Measurements from ENCODE around the gene GUCY2F. TPM values are rescaled to one million over a fixed set of nuclear protein-coding genes. Genes with fewer than 3 reads are reported as not detected.

GUCY2F gene
- total RNA-seq, 1 experiment from 2014 or later: not detected

- H3K4me1 Mint-ChIP-seq (ENCODE audit: low read depth, unreplicated experiment): no peaks in the 10 kb centered on the region
- POLR2A ChIA-PET: no interaction called here
- no TSS peak for BruUV-seq (replicated peaks)
- no peaks in the 10 kb centered on the region for H3K36me3 Mint-ChIP-seq (ENCODE audit: insufficient read depth, unreplicated experiment)
- no peak for TF ChIP-seq CTCF (IDR thresholded peaks at IDR 0.05; ENCODE audit: insufficient read depth in 1 of 2, low read depth in 1 of 2, low read length in 1 of 2, severe bottlenecking in 1 of 2, unreplicated experiment in 1 of 2)
- H3K4me3 Mint-ChIP-seq (ENCODE audit: unreplicated experiment): no peak overlapping the region
- H3K27ac Mint-ChIP-seq (ENCODE audit: unreplicated experiment): no peak overlapping the region
- DNase-seq: no peak
- no peaks in the 10 kb centered on the region for H3K9me3 ChIP-seq
- no peaks in the 10 kb centered on the region for H3K4me1 ChIP-seq
- no peaks in the 10 kb centered on the region for H3K9me3 Mint-ChIP-seq (ENCODE audit: unreplicated experiment)
- H3K27me3 Mint-ChIP-seq (ENCODE audit: insufficient read depth, unreplicated experiment): no peaks in the 10 kb centered on the region
- H3K36me3 ChIP-seq (ENCODE audit: control insufficient read depth, insufficient read depth, low read length): no peaks in the 10 kb centered on the region
- CTCF ChIA-PET: no interaction called here
- no peaks in the 10 kb centered on the region for H3K27me3 ChIP-seq (replicated peaks; ENCODE audit: control insufficient read depth, insufficient read depth, low read length)
- intact Hi-C loops (cut with micrococcal nuclease; ENCODE audit: unreplicated experiment): no loop called here
- no peak overlapping the region for H3K4me3 ChIP-seq (ENCODE audit: low read depth, low read length)
Measured at GRCh38 chrX:109356684-109357083, 125.2 kb downstream of the GUCY2F start.

- no peak for DNase-seq
- POLR2A ChIA-PET: no interaction called here
- Mint-ChIP-seq H3K4me3 (ENCODE audit: unreplicated experiment) (no peak overlapping the region), H3K36me3 (ENCODE audit: insufficient read depth, unreplicated experiment) (no peaks in the 10 kb centered on the region), H3K9me3 (ENCODE audit: unreplicated experiment) (no peaks in the 10 kb centered on the region), H3K27ac (ENCODE audit: unreplicated experiment) (no peak overlapping the region), H3K4me1 (ENCODE audit: low read depth, unreplicated experiment) (no peaks in the 10 kb centered on the region), H3K27me3 (ENCODE audit: insufficient read depth, unreplicated experiment) (no peaks in the 10 kb centered on the region)
- no peak for TF ChIP-seq CTCF (IDR thresholded peaks at IDR 0.05; ENCODE audit: insufficient read depth in 1 of 2, low read depth in 1 of 2, low read length in 1 of 2, severe bottlenecking in 1 of 2, unreplicated experiment in 1 of 2)
- Histone ChIP-seq H3K9me3 (no peaks in the 10 kb centered on the region), H3K4me1 (no peaks in the 10 kb centered on the region), H3K4me3 (ENCODE audit: low read depth, low read length) (no peak overlapping the region), H3K36me3 (ENCODE audit: control insufficient read depth, insufficient read depth, low read length) (no peaks in the 10 kb centered on the region), H3K27me3 (replicated peaks; ENCODE audit: control insufficient read depth, insufficient read depth, low read length) (no peaks in the 10 kb centered on the region)
- intact Hi-C loops (cut with micrococcal nuclease; ENCODE audit: unreplicated experiment): no loop called here
- CTCF ChIA-PET: no interaction called here
- no TSS peak for BruUV-seq (replicated peaks)
Measured at GRCh38 chrX:109352066-109352588, 129.8 kb downstream of the GUCY2F start.

- H3K4me3 Mint-ChIP-seq (ENCODE audit: unreplicated experiment): no peak overlapping the region
- H3K36me3 Mint-ChIP-seq (ENCODE audit: insufficient read depth, unreplicated experiment): no peaks in the 10 kb centered on the region
- Histone ChIP-seq H3K4me3 (ENCODE audit: low read depth, low read length) (no peak overlapping the region), H3K36me3 (ENCODE audit: control insufficient read depth, insufficient read depth, low read length) (no peaks in the 10 kb centered on the region), H3K4me1 (no peaks in the 10 kb centered on the region), H3K27me3 (replicated peaks; ENCODE audit: control insufficient read depth, insufficient read depth, low read length) (no peaks in the 10 kb centered on the region), H3K9me3 (no peaks in the 10 kb centered on the region)
- POLR2A ChIA-PET: no interaction called here
- no peaks in the 10 kb centered on the region for H3K9me3 Mint-ChIP-seq (ENCODE audit: unreplicated experiment)
- TF ChIP-seq CTCF (IDR thresholded peaks at IDR 0.05; ENCODE audit: insufficient read depth in 1 of 2, low read depth in 1 of 2, low read length in 1 of 2, severe bottlenecking in 1 of 2, unreplicated experiment in 1 of 2): no peak
- H3K27me3 Mint-ChIP-seq (ENCODE audit: insufficient read depth, unreplicated experiment): no peaks in the 10 kb centered on the region
- no peaks in the 10 kb centered on the region for H3K4me1 Mint-ChIP-seq (ENCODE audit: low read depth, unreplicated experiment)
- DNase-seq: no peak
- no TSS peak for BruUV-seq (replicated peaks)
- CTCF ChIA-PET: no interaction called here
- intact Hi-C loops (cut with micrococcal nuclease; ENCODE audit: unreplicated experiment): no loop called here
- no peak overlapping the region for H3K27ac Mint-ChIP-seq (ENCODE audit: unreplicated experiment)
Measured at GRCh38 chrX:109351557-109351956, 130.3 kb downstream of the GUCY2F start.
